ENCODE measurements around the gene ATP8A2. TPM values are rescaled to one million over a fixed set of nuclear protein-coding genes. Genes with fewer than 3 reads are reported as not detected.

Gene ATP8A2
- total RNA-seq, 2 donors from 2014 or later = 0.10 to 0.64 TPM

DNA sequence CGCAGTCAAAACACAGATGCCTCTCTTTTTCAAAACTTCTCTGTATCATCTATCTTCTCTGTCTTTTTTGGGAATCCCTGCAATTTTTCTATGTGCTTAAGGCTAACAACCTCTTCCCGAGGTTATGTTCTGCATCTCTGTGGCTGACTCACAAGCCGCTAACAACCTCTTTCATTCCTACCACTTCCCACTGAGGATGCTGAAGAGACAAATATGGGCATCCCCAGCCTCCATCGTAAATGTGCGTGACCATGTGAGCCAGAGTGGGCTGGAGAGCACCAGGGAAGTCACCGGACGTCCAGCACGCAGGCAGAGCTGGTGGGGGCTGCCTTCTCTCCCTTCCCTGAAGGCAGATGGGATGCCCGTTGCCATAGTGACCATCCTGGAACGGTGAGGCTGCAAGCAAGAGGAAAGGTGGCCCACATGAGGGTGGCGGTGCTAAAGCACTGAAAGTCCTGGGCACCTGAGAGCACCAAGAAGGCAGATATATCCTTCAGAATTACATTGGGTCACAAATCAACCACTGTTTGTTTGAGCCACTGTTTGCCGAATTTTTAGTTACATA lies 557.2 kb downstream of the ATP8A2 start:
- H3K27me3 ChIP-seq = no peaks in the 10 kb centered on the region
- no peak overlapping the region for H3K9ac ChIP-seq (ENCODE audit: low read depth in 2 of 2, low read length in 2 of 2)
- no peaks in the 10 kb centered on the region for H3K36me3 ChIP-seq
- no peak overlapping the region for H3K27ac ChIP-seq
- no peaks in the 10 kb centered on the region for H3K4me1 ChIP-seq
- DNase-seq = no peak
- TF ChIP-seq, protein P1, sequence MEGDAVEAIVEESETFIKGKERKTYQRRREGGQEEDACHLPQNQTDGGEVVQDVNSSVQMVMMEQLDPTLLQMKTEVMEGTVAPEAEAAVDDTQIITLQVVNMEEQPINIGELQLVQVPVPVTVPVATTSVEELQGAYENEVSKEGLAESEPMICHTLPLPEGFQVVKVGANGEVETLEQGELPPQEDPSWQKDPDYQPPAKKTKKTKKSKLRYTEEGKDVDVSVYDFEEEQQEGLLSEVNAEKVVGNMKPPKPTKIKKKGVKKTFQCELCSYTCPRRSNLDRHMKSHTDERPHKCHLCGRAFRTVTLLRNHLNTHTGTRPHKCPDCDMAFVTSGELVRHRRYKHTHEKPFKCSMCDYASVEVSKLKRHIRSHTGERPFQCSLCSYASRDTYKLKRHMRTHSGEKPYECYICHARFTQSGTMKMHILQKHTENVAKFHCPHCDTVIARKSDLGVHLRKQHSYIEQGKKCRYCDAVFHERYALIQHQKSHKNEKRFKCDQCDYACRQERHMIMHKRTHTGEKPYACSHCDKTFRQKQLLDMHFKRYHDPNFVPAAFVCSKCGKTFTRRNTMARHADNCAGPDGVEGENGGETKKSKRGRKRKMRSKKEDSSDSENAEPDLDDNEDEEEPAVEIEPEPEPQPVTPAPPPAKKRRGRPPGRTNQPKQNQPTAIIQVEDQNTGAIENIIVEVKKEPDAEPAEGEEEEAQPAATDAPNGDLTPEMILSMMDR (IDR thresholded peaks at IDR 0.05) = no peak
- no peaks in the 10 kb centered on the region for H3K9me3 ChIP-seq
- no peak overlapping the region for H3K4me3 ChIP-seq
- intact Hi-C loops (cut with DNase I) = no loop called here

DNA sequence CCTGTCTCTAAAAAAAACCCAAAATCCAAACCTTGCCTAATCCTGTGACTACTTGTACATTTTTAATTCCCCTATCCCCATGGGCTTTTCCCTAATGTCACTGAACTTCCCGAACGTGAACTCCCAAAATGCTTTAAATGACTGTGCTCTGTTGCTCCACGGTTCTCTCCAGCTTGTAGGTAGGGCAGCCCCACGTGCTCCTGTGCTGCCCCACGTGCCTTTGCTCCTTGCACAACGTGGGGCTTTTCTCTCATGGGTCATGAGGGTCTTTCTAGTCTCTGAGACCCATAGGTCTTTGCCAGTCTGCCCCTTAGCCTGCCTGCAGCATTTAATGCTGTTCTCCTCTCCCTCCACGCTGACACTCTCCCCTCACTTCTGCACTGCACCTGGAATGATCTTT lies 558.0 kb downstream of the ATP8A2 start:
- Histone ChIP-seq H3K4me3 (no peak overlapping the region), H3K36me3 (no peaks in the 10 kb centered on the region), H3K27me3 (no peaks in the 10 kb centered on the region), H3K4me1 (no peaks in the 10 kb centered on the region), H3K9ac (ENCODE audit: low read depth in 2 of 2, low read length in 2 of 2) (no peak overlapping the region), H3K27ac (no peak overlapping the region), H3K9me3 (no peaks in the 10 kb centered on the region)
- DNase-seq = no peak
- TF ChIP-seq, protein P1 (IDR thresholded peaks at IDR 0.05) = no peak
- intact Hi-C loops (cut with DNase I) = no loop called here

DNA sequence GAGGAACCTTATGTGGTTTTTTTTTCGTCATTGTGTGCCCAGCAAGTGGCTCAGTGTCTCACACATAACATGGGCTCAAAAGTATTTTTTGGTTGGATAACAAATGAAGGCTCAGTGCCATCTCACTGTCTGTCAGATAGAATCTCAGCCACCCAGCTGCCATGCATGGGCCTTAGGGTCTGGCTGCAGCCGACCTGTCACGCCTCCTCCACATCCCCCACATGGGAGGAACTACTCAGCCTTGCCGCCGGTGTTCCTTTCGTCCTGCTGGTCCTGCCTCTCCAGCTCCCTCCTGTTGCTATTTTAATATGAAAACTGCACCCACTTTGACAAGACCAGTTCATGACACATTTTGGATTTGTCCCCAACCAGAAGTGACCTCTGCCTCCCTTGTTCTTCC lies 558.9 kb downstream of the ATP8A2 start:
- H3K9ac ChIP-seq (ENCODE audit: low read depth in 2 of 2, low read length in 2 of 2) = no peak overlapping the region
- intact Hi-C loops (cut with DNase I) = no loop called here
- H3K27ac ChIP-seq = no peak overlapping the region
- no peak overlapping the region for H3K4me3 ChIP-seq
- no peaks in the 10 kb centered on the region for H3K36me3 ChIP-seq
- DNase-seq = no peak
- no peaks in the 10 kb centered on the region for H3K9me3 ChIP-seq
- no peaks in the 10 kb centered on the region for H3K4me1 ChIP-seq
- TF ChIP-seq, protein P1 (IDR thresholded peaks at IDR 0.05) = no peak
- H3K27me3 ChIP-seq = no peaks in the 10 kb centered on the region

DNA sequence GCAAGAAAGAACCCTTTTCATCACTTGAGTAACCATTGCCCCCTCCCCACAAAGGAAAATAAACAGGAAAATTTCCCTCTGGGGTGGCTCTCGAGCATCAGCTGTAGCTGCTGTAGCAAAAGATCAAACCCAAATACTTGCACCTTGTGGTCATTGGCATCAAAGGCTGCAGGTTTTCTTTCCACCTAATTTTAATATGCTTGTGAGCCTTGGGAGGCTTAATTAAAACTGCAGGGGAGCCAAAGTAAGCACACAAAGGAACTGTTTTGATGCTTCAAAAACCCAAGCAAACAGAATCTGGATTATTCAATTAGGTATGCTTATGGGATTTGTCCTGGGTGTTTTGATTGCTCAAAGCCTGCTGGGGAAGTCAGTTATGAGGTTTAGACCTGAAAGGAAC lies 560.6 kb downstream of the ATP8A2 start:
- H3K9ac ChIP-seq (ENCODE audit: low read depth in 2 of 2, low read length in 2 of 2) = no peak overlapping the region
- TF ChIP-seq, protein P1 (IDR thresholded peaks at IDR 0.05) = no peak
- no peak overlapping the region for H3K27ac ChIP-seq
- H3K36me3 ChIP-seq = no peaks in the 10 kb centered on the region
- intact Hi-C loops (cut with DNase I) = no loop called here
- no peak for DNase-seq
- no peaks in the 10 kb centered on the region for H3K27me3 ChIP-seq
- no peaks in the 10 kb centered on the region for H3K9me3 ChIP-seq
- H3K4me1 ChIP-seq = no peaks in the 10 kb centered on the region
- no peak overlapping the region for H3K4me3 ChIP-seq

DNA sequence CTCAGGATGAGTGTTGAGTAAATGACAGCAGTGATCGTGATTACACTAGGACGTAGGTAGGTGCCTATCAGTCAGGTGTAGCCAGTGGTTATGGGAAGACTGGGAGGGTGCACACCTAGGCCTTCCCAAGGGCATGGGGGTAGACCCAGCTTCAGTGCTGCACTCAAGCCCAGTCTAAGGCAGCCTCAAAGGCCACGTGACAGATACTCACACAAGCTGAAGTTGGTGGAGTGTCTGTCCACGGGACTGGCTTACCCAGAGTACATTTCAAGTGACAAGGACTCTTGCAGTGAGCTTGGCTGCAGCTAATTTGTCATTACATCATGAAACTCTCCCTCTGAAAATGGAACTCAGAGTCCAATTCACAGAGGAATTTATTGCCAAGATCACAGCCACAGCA lies 561.7 kb downstream of the ATP8A2 start:
- TF ChIP-seq, protein P1 (IDR thresholded peaks at IDR 0.05) = no peak
- Histone ChIP-seq H3K27ac (no peak overlapping the region), H3K9ac (ENCODE audit: low read depth in 2 of 2, low read length in 2 of 2) (no peak overlapping the region), H3K4me1 (no peaks in the 10 kb centered on the region), H3K9me3 (no peaks in the 10 kb centered on the region), H3K36me3 (no peaks in the 10 kb centered on the region), H3K27me3 (no peaks in the 10 kb centered on the region), H3K4me3 (no peak overlapping the region)
- DNase-seq = no peak
- intact Hi-C loops (cut with DNase I) = no loop called here
